Embryonic facial prominence (tissue), 1 donor: Measurements from ENCODE around the gene CES3.

Source experiments
- DNase-seq: peaks from one replicate; pipeline ENCODE4 v3.0.0-alpha.2; 2016; ENCODE audit errors: extremely low spot score

CES3 gene, protein sequence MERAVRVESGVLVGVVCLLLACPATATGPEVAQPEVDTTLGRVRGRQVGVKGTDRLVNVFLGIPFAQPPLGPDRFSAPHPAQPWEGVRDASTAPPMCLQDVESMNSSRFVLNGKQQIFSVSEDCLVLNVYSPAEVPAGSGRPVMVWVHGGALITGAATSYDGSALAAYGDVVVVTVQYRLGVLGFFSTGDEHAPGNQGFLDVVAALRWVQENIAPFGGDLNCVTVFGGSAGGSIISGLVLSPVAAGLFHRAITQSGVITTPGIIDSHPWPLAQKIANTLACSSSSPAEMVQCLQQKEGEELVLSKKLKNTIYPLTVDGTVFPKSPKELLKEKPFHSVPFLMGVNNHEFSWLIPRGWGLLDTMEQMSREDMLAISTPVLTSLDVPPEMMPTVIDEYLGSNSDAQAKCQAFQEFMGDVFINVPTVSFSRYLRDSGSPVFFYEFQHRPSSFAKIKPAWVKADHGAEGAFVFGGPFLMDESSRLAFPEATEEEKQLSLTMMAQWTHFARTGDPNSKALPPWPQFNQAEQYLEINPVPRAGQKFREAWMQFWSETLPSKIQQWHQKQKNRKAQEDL

DNA sequence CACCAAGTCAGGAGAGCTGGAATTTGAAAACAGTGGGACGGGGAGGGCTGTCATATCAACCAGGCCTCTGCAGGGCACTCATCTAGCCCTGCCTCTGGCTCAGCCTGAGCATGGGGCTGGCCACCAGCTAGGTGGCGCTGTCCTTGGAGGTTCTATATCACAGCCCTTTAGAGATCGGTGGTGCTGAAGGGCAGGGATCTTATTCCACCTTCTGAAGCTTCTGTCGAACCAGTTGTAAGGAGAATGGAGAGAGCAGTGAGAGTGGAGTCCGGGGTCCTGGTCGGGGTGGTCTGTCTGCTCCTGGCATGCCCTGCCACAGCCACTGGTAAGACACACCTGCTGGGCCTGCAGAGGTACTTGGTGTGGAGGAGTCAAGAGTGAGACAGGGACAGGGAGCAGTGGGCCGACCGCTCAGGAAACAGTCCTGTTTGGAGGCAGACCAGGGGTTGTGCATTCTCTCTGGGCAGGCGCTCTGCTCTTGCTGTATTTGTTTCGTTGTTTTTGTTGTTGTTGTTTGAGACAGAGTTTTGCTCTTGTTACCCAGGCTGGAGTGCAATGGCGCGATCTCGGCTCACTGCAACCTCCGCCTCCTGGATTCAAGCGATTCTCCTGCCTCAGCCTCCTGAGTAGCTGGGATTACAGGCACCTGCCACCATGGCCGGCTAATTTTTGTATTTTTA is at the start of gene CES3:
Gene CES3 (plus strand): TSS at position 202 of the 680 bp plus-strand sequence. CDS start 42 bp downstream, at position 244.
- no peak for DNase-seq

DNA sequence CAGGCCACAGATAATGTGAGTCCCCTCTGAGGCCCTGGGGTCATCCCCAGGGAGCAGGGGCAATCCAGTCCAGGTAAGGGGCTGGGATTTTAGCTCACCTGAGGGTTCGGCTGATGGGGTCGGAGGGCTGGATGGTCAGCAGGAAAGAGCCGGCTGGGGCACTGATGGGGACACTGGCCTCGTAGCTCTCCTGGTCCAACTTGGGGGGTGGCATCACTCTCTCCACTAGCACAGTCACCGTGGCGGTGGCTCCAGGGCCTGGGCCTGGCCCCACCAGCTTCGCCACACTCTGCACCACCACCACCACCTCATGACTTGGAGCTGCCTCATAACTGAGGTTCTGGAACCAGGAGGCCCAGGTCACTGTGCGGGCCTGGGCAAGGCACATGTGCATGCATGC is 49.3 kb upstream of the CES3 start:
- DNase-seq: no peak

DNA sequence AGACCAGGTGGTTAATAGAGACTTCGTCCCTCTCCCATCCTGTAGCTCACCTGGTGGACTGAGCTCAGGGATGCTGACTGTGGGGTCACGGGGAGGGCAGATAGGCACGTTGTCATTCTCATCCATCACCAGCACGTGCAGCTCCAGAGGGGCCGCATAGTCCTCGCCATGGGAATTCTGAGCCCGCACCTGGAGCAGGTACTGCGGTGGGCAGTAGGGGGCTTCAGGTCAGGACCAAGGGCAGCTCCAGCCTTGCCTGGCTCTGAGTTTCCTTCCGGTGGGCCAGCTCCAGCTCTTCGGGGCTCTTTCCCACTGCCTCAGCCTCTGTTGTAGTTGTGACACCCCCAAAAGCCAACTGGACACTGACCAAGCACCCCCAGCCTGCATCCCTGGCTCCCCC is 48.0 kb upstream of the CES3 start:
- no peak for DNase-seq

DNA sequence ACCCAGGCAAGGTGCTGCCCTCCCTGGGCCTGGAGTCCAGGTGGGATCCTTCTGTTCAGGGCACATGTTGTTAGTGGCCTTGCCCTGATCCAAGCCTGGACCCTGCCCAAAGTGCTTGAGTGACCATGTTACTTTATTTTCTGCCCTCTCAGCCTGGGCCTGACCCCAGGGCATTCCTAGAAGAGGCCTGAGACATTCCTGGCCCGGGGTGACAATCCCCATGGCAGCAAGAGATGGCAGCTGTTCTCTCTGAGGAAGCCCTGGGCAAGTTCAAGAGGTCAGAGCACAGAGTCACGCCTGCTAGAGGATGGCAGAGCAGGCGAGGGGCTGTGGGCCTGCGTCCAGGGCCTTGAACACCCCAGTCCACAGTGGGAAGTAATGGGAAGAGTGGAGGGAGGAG is 47.4 kb upstream of the CES3 start:
- no peak for DNase-seq

DNA sequence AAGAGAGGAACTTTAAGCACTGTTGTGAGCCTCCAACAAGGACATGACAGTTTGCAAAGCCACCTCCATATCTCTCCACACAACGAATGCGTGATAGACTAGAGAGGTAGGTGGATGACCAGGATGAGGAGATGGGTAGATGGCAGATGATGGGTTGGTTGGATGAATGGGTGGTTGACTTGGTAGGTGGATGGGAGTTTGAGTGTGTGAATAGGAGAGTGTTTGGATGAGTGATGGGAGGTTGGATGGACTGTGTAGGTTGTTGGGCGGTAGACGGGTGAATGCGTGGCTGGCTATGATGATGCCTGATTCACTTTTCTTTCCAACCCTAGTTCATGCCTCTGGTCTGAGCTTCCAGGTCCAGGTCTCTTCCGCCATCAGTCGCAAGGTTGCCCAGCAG is 46.5 kb upstream of the CES3 start:
- DNase-seq: no peak

DNA sequence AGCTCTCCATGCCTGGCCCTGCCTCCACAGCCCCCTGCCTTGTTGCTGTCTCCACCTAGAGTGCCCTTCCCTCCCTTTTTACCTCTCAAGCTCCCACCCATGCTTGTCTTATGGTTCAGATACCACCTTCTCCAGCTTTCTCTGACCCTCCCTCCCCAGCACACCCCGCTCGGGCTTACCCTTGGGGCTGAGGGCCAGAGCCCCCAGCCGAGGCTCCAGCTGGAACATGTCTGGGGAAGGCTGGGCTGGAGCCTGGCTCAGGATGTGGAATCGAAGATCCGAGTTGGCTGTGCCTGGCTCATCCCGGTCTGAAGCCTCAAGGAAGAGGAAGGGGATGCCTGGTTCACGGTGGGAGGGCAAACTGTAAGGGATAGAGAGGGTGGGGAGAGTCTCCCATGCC is 46.0 kb upstream of the CES3 start:
- no peak for DNase-seq

DNA sequence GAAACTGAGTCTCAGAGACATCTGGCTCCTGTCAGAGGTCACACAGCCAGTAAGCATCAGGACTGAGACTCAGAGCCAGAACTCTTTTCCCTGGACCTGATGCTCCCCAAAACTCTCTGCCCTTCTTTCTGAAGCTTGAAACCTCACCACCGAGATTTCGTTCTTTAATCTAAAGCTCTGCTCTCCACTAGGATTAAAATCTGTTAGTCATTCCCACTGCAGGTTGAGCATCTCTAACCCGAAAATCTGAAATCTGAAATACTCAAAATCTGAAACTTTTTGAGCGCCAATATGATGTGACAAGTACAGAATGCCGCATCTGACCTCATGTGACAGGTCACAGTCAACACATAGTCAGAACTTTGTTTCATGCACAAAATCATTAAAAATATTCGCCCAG is 44.5 kb upstream of the CES3 start:
- no peak for DNase-seq

DNA sequence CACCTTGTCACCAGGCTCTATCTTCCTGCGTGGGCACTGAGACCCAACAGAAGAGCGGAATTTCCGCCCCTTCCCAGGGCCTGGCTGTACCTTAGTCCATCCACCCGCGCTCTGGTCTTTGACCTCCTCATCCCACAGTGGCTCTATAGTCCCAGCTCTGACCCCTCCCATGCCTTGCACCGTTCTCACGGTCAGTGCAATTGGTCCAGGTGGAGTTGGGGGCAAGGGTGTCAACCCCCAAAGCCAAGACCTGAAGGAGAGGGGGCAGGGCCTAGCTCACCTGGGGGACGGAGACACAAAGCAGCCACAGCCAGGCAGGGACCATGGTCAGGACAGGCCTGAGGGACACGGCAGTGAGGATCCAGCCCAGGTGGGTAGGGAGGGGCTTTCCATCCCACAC is 43.3 kb upstream of the CES3 start:
- no peak for DNase-seq

DNA sequence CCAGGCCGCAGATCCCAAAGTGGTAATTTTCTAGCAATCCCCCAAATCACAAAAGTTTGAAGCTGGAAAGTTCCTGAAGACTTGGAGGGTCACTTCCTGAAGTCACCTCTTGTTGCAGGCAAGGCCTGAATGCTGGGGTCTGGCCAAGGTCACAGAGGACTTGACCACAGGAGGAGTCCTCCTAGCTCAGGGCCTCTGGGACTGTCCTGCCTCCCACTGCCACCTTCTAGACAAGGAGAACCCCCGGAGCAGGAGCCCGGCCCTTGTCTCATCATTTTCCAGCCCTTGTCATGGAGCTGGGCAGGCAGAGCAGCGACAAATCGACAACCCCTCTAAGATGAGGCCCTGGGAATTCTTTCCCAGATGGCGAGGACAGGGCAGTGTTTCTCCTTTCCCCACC is 42.7 kb upstream of the CES3 start:
- no peak for DNase-seq

DNA sequence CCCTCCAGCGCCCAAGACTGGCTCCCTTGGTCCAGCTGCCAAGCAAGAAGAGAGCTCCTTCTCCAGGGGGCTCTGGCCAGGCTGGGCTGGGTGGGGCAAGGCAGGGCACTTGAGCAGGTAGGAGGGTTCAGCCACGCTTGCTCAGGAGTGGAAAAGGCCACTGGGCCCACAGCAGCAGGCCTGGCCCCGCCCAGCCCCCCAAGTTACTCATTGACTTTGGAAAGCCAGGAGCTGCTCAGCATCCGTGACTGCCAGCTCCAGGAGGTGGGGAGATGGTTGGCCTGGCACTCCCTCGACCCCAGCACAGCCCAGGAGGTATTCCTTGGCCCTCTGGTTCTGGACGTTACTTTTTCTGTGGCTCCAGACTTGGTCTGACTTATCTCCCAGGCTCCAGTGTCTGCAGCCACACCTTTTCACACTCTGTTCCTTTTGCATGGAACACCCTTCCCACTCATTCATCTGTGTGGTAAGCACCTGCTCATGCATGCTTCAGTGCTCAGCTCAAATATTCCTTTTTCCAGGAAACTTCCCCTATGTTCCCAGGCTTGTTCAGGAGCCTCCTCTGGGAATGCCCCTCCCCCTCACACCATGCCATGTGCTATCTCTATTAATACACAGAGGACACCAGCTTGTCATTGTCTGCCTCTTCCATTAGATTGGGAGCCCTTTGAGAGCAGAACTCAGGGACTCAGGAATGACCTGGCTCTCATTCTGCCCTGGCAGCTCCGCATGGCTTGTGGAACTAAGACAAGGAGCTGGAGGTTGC is 42.1 kb upstream of the CES3 start, which contains the start of gene CDH16:
Gene CDH16 (minus strand): TSS at position 83 of the 766 bp plus-strand sequence. CDS start 820 bp downstream, outside the sequence.
- DNase-seq: no peak

DNA sequence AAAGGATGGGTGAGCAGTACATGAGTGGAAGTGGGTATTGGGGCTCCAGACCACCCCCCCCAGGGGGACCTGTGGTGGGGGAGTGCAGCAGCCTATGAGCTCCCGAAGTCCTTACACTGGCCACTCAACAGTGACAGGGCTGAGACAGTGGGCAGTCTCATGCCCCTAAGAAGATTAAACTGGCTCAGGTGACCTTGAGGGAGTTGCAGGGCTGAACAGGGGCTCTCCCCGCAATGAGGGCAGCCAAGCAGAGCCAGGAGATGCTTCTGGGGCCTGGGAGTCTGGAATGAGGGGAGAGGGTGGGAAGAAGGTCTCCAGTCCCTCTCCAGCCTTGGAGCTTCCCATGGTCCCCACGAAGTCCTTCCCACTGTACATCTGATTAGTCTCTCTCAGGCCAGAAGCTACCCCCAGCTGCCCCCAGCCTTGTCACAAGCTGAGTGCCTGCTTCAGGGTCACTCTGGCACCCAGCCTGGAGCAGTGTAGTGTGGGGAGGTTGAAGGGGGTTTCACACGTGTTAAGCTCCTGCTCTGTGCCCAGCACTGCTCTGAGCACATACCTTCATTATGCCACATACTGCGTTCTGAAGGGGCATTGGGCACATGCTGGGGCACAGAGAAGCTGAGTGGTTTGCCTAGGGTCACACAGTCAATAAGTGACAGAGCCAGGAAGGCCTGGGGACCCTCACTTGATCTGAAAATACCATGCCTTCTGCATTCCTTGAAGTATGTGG is 41.3 kb upstream of the CES3 start:
- DNase-seq: no peak

DNA sequence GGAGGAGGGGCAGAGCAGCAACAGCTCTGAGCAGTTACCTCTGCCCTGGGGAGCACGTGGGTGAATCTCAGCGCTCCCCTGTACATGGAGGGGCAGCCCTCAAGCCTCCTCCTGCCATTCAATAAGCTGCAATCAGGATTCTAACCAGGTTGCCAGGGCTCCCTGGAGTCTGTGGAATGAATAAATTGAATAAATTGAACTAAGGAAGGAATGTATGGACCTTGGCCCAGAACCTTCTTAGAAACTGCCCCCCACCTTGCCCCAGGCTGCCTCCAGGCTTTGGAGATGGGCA is 40.8 kb upstream of the CES3 start:
- no peak for DNase-seq

DNA sequence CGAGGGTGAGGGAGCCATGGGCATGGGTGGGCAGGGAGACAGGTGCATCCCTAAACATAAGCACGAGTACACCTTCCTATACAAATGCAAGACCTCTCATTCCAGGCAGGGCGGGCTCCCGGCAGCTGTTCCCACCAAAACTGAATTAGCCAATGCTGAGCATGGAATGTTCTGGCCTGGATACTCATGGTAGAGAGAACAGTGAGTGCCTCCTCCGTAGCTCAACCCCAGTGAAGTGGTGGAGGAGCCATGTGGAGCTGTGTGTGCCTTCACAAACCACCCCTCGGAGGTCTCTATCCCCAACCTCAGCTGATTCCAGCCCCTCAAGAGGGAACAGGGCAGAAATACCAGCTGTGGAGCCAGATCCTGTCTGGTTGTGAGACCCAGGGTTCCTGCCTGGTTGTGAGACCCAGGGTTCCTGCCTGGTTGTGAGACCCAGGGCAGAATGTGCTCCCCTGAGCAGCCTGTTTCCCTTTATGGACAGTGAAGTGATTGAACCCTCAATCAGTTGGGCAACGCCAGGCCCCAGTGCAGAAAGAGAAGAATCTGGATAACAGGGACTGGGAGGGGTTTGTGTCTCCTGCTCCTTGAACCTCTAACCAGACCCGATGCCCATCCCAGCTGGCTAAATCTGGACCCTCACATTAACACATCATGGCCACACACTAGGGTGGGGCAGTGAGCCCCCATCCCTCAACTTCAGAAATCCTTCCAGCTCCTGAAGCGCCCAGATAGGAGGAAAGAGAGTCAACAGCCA is 40.0 kb upstream of the CES3 start:
- no peak for DNase-seq

DNA sequence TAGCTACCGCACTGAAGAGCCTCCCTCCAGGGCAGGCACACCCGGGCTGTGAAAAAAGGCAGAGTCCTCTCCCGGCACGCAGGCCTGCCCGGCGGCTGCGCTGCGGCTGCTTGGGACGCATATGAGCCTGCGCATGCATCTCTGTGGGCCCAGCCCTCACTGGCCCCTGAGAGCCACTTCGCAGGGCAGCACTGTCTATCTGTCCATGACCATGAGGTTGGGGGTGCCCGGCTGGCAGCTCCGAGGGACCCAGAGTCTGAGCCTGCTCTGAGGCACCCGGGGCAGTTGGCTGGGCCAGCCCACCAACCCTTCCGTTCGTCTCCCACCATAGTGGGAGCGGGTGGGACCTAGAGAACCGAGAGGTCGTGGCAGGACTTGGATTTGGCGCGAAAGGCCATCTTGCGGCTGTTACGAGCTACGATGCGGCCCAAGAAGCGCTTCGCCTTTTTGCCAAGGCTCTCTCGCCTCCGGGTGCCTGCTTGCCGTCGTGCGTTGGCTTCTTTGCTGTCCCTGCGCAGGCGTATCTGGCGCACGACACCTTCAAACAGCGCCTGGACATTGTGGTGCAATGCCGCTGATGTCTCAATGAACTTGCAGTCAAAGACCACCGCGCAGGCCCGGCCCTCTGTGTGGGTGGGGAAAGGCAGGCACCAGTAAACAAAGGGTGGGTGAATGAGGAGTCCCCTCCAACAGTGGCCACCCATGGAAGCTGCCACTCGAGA is 39.2 kb upstream of the CES3 start:
- no peak for DNase-seq

DNA sequence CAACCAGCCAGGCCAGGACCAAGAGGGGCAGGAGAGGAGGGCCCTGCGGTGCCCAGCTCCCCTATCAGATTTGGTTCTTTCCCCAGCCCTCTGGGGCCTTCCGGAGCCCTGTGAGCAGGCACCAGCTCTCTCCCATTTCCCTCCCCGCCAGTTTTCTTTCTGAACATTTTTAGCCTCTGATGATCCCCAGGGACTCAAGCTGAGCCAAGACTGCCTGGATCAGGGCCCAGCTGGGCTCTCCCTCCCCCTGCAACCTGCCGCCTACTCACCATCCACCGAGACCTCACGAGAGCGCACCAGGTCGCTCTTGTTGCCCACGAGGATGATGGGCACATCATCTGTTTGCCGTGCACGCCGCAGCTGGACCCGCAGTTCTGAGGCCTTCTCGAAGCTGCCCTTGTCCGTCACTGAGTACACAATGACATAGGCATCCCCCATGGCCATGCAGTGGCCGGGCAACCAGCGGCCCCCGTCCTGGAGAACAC is 37.8 kb upstream of the CES3 start:
- no peak for DNase-seq

DNA sequence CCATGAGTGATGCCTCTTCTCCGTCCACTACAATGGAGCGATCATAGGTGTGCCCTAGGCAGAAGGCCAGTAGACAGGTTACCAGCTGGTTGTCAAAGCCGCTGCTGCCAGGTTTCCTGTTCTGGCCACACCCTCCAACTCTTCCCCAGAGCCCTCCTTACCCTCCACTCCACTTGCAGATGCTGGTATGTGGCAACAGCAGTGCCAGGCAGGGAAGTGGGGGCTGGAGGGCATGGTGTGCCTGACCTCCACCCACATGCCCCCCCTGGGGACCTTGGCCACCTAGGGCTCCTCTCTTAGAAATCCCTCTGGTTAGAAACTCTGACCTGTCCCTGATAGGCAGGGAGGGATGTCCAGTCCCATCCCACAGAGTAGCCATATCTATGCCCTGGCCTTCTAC is 37.2 kb upstream of the CES3 start:
- no peak for DNase-seq

DNA sequence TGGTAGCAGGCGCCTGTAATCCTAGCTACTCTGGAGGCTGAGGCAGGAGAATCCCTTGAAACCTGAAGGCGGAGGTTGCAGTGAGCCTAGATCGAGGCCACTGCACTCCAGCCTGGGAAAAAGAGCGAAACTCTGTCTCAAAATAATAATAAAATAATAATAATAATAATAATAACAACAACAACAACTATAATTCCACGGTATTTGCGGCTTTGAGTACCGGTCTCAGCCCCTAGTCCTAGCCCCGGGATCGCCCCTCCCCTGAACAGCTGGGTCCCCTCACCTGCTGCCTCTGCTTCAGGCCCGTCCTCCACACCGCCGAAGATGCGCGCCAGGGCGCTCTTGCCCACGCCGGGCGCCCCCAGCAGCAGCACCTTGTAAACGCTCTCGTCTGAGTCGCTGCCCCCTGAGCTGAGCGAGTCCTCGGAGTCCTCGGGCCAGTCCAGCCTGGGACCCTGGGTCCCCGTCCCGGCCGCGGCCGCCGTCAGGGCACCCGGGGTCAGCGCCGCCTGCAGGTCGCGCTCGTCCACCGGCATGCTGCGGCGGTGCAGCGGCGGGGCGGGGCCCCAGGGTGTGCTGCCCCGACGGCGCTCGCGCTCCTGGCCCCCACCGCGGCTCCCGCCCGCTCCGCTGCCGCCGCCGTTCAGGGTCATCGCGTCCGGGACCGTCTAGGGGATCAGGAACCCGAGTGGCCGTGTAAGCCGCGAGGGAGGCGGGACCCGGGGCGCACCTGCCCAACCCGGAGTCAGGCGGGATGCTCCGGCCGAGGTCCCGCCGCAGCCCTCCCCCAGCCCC is 36.3 kb upstream of the CES3 start:
- no peak for DNase-seq

DNA sequence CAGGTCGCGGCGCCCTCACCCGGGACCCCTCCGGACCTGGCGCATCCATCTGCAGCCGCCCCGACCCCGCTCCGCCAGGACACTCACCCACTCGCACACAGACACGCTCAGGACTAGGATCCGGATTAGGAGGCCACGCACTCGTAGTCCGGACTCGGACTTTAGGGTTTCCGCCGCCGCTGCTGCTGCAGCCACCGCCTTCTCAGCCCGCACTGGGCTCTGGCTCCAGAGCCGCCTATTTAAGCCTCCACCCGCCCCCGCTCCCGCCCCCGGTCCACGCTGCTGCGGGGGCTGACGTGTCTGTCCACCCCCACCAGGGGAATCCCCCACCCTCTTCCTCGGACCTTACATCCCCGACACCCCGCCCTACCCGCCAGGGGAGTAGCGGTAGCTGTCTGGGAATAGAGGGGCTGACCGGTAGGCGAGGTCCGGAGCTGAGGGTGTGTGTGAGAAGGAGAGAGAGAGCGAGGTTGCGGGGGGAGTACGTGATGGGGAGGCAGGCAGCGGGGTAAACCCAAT is 35.7 kb upstream of the CES3 start, which contains the start of gene RRAD:
Gene RRAD (minus strand): TSS at position 214 of the 519 bp plus-strand sequence. CDS start 356 bp downstream, outside the sequence.
- no peak for DNase-seq
